HL-60 (cell line): ENCODE data around the gene HASPIN.

Experiments used
- DNase-seq, 2 experiments: peaks; one replicate each; pipeline ENCODE4 v3.0.0-alpha.2; 2010 to 2020; ENCODE audit warnings: low read depth in 1 of 2, low spot score in 1 of 2
- H3K27ac ChIP-seq: fragments of 250-450 bp; sonication (Bioruptor Pico); replicated peaks from 2 replicates; pipeline ENCODE4 v1.5.1; 2020; ENCODE audit warnings: mild to moderate bottlenecking, moderate library complexity
- H3K27me3 ChIP-seq: fragments of 250-450 bp; sonication (Bioruptor Pico); 2 replicates; pipeline ENCODE4 v1.5.1; 2021; ENCODE audit warnings: mild to moderate bottlenecking, moderate library complexity; ENCODE audit not compliant: insufficient read depth, poor library complexity, severe bottlenecking
- H3K4me3 ChIP-seq: replicated peaks from 2 replicates; pipeline ENCODE4 v1.5.1; 2011; ENCODE audit warnings: mild to moderate bottlenecking, control low read depth, low read length; ENCODE audit not compliant: insufficient read depth
- GABPA ChIP-seq: IDR thresholded peaks from 2 replicates; pipeline ENCODE4 v1.6.1; 2012; ENCODE audit warnings: low read depth
- POLR2AphosphoS5 ChIP-seq: IDR thresholded peaks from 2 replicates; pipeline ENCODE4 v1.6.1; 2012; ENCODE audit warnings: low read depth
- SPI1 ChIP-seq: IDR thresholded peaks from 2 replicates; pipeline ENCODE4 v1.6.1; 2012; ENCODE audit warnings: low read depth, mild to moderate bottlenecking, borderline replicate concordance
- TF ChIP-seq, protein P1 (sequence below): IDR thresholded peaks from one replicate; pipeline ENCODE4 v1.5.1; 2011; ENCODE audit warnings: low read length, control low read depth, inconsistent platforms; ENCODE audit not compliant: insufficient read depth
- TF ChIP-seq, protein P2 (sequence below): IDR thresholded peaks from 2 replicates; pipeline ENCODE4 v1.6.1; 2012; ENCODE audit warnings: low read depth; ENCODE audit not compliant: insufficient replicate concordance

The HASPIN gene

DNA sequence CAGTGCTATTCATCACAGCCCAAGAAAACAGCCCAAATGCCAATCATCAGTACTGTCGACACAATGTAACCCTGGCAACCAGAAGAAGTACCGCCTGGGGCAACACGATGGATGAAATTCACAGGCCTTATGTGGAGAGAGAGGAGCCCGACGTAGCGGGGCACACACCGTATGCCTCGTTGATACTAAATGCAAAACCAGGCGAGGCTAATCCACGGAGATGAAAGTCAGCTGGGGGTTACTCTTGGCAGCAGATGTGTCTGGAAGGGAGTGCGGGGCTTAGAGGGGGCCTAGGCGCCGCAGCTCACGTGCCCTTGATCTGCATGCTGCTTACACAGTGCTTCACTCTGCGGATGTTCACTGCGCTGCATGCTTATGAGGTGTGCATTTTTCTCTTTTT is 47.4 kb downstream of the HASPIN start:
- no peak for DNase-seq
- Histone ChIP-seq H3K27ac (no peak overlapping the region), H3K27me3 (no peaks in the 10 kb centered on the region), H3K4me3 (no peak overlapping the region)
- TF ChIP-seq POLR2AphosphoS5 (no peak), GABPA (no peak), SPI1 (no peak)
- TF ChIP-seq, protein P1, sequence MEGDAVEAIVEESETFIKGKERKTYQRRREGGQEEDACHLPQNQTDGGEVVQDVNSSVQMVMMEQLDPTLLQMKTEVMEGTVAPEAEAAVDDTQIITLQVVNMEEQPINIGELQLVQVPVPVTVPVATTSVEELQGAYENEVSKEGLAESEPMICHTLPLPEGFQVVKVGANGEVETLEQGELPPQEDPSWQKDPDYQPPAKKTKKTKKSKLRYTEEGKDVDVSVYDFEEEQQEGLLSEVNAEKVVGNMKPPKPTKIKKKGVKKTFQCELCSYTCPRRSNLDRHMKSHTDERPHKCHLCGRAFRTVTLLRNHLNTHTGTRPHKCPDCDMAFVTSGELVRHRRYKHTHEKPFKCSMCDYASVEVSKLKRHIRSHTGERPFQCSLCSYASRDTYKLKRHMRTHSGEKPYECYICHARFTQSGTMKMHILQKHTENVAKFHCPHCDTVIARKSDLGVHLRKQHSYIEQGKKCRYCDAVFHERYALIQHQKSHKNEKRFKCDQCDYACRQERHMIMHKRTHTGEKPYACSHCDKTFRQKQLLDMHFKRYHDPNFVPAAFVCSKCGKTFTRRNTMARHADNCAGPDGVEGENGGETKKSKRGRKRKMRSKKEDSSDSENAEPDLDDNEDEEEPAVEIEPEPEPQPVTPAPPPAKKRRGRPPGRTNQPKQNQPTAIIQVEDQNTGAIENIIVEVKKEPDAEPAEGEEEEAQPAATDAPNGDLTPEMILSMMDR = no peak
- TF ChIP-seq, protein P2, sequence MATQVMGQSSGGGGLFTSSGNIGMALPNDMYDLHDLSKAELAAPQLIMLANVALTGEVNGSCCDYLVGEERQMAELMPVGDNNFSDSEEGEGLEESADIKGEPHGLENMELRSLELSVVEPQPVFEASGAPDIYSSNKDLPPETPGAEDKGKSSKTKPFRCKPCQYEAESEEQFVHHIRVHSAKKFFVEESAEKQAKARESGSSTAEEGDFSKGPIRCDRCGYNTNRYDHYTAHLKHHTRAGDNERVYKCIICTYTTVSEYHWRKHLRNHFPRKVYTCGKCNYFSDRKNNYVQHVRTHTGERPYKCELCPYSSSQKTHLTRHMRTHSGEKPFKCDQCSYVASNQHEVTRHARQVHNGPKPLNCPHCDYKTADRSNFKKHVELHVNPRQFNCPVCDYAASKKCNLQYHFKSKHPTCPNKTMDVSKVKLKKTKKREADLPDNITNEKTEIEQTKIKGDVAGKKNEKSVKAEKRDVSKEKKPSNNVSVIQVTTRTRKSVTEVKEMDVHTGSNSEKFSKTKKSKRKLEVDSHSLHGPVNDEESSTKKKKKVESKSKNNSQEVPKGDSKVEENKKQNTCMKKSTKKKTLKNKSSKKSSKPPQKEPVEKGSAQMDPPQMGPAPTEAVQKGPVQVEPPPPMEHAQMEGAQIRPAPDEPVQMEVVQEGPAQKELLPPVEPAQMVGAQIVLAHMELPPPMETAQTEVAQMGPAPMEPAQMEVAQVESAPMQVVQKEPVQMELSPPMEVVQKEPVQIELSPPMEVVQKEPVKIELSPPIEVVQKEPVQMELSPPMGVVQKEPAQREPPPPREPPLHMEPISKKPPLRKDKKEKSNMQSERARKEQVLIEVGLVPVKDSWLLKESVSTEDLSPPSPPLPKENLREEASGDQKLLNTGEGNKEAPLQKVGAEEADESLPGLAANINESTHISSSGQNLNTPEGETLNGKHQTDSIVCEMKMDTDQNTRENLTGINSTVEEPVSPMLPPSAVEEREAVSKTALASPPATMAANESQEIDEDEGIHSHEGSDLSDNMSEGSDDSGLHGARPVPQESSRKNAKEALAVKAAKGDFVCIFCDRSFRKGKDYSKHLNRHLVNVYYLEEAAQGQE = no peak

- H3K27me3 ChIP-seq = no peaks in the 10 kb centered on the region
- no peak overlapping the region for H3K4me3 ChIP-seq
- no peak for DNase-seq
- no peak overlapping the region for H3K27ac ChIP-seq
- TF ChIP-seq, protein P1 = no peak
- TF ChIP-seq, protein P2 = no peak
- TF ChIP-seq SPI1 = no peak
- TF ChIP-seq GABPA = no peak
- TF ChIP-seq POLR2AphosphoS5 = no peak
Measured at GRCh38 chr17:3772764-3773163, 49.1 kb downstream of the HASPIN start.

GRCh38 chr17:3773511-3773910 is 49.8 kb downstream of the HASPIN start:
- Histone ChIP-seq H3K27me3 (no peaks in the 10 kb centered on the region), H3K4me3 (no peak overlapping the region), H3K27ac (no peak overlapping the region)
- DNase-seq = no peak
- TF ChIP-seq, protein P1 = no peak
- no peak for TF ChIP-seq GABPA

- TF ChIP-seq POLR2AphosphoS5 = no peak
- Histone ChIP-seq H3K27ac (no peak overlapping the region), H3K4me3 (no peak overlapping the region), H3K27me3 (no peaks in the 10 kb centered on the region)
- no peak for DNase-seq
Measured at GRCh38 chr17:3773966-3774365, 50.3 kb downstream of the HASPIN start.
